ENCODE data around the gene MC5R. TPM values are rescaled to one million over a fixed set of nuclear protein-coding genes. Genes with fewer than 3 reads are reported as not detected.

The MC5R gene
- total RNA-seq (ENCODE audit: low replicate concordance): not detected in 2 replicates

DNA sequence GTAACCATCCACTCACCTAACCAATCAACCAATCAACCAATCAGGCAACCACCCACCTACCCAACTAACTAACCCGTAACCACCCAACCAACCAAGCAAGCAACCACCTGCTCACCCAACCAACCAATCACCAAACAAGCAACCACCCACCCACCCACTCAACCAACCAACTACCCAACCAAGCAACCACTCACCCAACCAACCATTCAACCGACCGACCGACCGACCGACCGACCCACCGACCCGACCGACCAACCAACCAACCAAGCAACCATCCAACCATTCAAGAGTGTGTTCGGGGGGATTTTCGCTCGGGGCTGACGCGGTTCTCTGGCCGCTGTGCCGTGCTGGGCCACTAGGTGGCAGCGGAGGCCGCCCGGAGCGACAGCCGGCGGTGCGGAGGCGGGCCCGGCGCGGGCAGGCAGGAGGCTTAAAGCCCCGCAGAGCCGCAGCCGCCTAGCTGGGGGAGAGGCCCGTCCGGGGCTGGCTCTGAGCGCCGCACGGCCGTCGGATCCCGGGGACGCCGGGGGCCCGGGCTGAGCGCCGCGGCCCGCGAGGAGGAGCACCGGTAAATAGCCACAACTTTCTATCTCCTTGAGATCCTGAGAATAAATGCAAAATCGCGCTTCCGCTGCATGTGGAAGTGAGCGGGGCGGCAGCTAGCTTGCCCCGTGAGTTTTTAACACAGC lies at the start of gene MC5R:
TSS of gene MC5R (plus strand) at position 443 of the 689 bp plus-strand sequence. CDS start 1,617 bp downstream, outside the sequence.
- TF ChIP-seq EZH2 (IDR thresholded peaks at IDR 0.05): no peak
- TF ChIP-seq, protein P1, sequence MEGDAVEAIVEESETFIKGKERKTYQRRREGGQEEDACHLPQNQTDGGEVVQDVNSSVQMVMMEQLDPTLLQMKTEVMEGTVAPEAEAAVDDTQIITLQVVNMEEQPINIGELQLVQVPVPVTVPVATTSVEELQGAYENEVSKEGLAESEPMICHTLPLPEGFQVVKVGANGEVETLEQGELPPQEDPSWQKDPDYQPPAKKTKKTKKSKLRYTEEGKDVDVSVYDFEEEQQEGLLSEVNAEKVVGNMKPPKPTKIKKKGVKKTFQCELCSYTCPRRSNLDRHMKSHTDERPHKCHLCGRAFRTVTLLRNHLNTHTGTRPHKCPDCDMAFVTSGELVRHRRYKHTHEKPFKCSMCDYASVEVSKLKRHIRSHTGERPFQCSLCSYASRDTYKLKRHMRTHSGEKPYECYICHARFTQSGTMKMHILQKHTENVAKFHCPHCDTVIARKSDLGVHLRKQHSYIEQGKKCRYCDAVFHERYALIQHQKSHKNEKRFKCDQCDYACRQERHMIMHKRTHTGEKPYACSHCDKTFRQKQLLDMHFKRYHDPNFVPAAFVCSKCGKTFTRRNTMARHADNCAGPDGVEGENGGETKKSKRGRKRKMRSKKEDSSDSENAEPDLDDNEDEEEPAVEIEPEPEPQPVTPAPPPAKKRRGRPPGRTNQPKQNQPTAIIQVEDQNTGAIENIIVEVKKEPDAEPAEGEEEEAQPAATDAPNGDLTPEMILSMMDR (IDR thresholded peaks at IDR 0.05): peak; percentile 95
- H3F3A ChIP-seq (ENCODE audit: low read depth): no peaks in the 10 kb centered on the region
- H3K4me1 Mint-ChIP-seq: no peaks in the 10 kb centered on the region
- no peaks in the 10 kb centered on the region for H3K79me2 ChIP-seq (ENCODE audit: low read depth)
- H3K27me3 Mint-ChIP-seq (ENCODE audit: insufficient read depth, low read depth): peaks cover 14% of the 10 kb centered on the region
- H4K20me1 ChIP-seq (ENCODE audit: low read depth): no peaks in the 10 kb centered on the region
- DNase-seq (ENCODE audit: low spot score): peak; percentile 88
- peak within 1 kb of the TSS; percentile 69 for H3K4me3 Mint-ChIP-seq
- peak within 1 kb of the TSS; percentile 68 for H3K4me2 ChIP-seq
- H3K9ac ChIP-seq: no peak within 1 kb of the TSS
- H3K36me3 Mint-ChIP-seq: no peaks in the 10 kb centered on the region
- H3K4me1 ChIP-seq: peaks cover 10% of the 10 kb centered on the region
- H3K4me3 ChIP-seq: peak within 1 kb of the TSS; percentile 45
- H3K27ac ChIP-seq: no peak within 1 kb of the TSS
- H2AFZ ChIP-seq (replicated peaks): peak within 1 kb of the TSS; percentile 63
- H3K36me3 ChIP-seq: no peaks in the 10 kb centered on the region
- H3K27ac Mint-ChIP-seq: no peak within 1 kb of the TSS
- H3K27me3 ChIP-seq: peaks cover 14% of the 10 kb centered on the region
- H3K9me3 Mint-ChIP-seq: peaks cover 2% of the 10 kb centered on the region
- no peaks in the 10 kb centered on the region for H3K9me3 ChIP-seq (ENCODE audit: low read depth)

- TF ChIP-seq EZH2 (IDR thresholded peaks at IDR 0.05): no peak
- TF ChIP-seq, protein P1 (IDR thresholded peaks at IDR 0.05): no peak
- TF ChIP-seq EZH2phosphoT487 (IDR thresholded peaks at IDR 0.05): no peak
- Histone ChIP-seq H3K9me3 (ENCODE audit: low read depth) (no peaks in the 10 kb centered on the region), H3K79me2 (ENCODE audit: low read depth) (no peaks in the 10 kb centered on the region), H3K4me1 (no peaks in the 10 kb centered on the region), H3F3A (ENCODE audit: low read depth) (no peaks in the 10 kb centered on the region), H3K27me3 (no peaks in the 10 kb centered on the region), H3K27ac (no peak overlapping the region), H3K36me3 (no peaks in the 10 kb centered on the region), H3K4me2 (no peak overlapping the region), H3K4me3 (no peak overlapping the region), H3K9ac (no peak overlapping the region), H2AFZ (replicated peaks) (no peak overlapping the region), H4K20me1 (ENCODE audit: low read depth) (no peaks in the 10 kb centered on the region)
- no peak overlapping the region for H3K27ac Mint-ChIP-seq
- DNase-seq (ENCODE audit: low spot score): no peak
- no peaks in the 10 kb centered on the region for H3K9me3 Mint-ChIP-seq
- no peak overlapping the region for H3K4me3 Mint-ChIP-seq
- no peaks in the 10 kb centered on the region for H3K36me3 Mint-ChIP-seq
- H3K27me3 Mint-ChIP-seq (ENCODE audit: insufficient read depth, low read depth): peaks cover 4% of the 10 kb centered on the region
- no peaks in the 10 kb centered on the region for H3K4me1 Mint-ChIP-seq
These were observed 48.9 kb upstream of the MC5R start for GRCh38 chr18:13775058-13775457.

- Histone ChIP-seq H3K9me3 (ENCODE audit: low read depth) (no peaks in the 10 kb centered on the region), H3K9ac (no peak overlapping the region)
These were observed 32.8 kb upstream of the MC5R start for GRCh38 chr18:13791181-13791580.

More at GRCh38 chr18:13791181-13791580, 32.8 kb upstream of the MC5R start:
- no peak for TF ChIP-seq EZH2 (IDR thresholded peaks at IDR 0.05)
- TF ChIP-seq EZH2phosphoT487 (IDR thresholded peaks at IDR 0.05): no peak
- TF ChIP-seq, protein P1 (IDR thresholded peaks at IDR 0.05): no peak
- Histone ChIP-seq H3K36me3 (no peaks in the 10 kb centered on the region), H3K4me1 (no peaks in the 10 kb centered on the region), H3K4me2 (no peak overlapping the region), H3K27me3 (no peaks in the 10 kb centered on the region), H2AFZ (replicated peaks) (no peak overlapping the region), H3K27ac (no peak overlapping the region), H3K4me3 (no peak overlapping the region), H3F3A (ENCODE audit: low read depth) (no peaks in the 10 kb centered on the region), H4K20me1 (ENCODE audit: low read depth) (no peaks in the 10 kb centered on the region), H3K79me2 (ENCODE audit: low read depth) (no peaks in the 10 kb centered on the region)
- H3K9me3 Mint-ChIP-seq: no peaks in the 10 kb centered on the region
- H3K36me3 Mint-ChIP-seq: no peaks in the 10 kb centered on the region
- no peaks in the 10 kb centered on the region for H3K4me1 Mint-ChIP-seq
- no peak overlapping the region for H3K27ac Mint-ChIP-seq
- H3K4me3 Mint-ChIP-seq: no peak overlapping the region
- no peaks in the 10 kb centered on the region for H3K27me3 Mint-ChIP-seq (ENCODE audit: insufficient read depth, low read depth)
- no peak for DNase-seq (ENCODE audit: low spot score)

Data from neural progenitor cell (in vitro differentiated cells).